Glomerular visceral epithelial cell (primary cell): ENCODE data around the gene OR51B5.
"Not testable (repeated sequence)": the region's sequence is repeated elsewhere in the genome, so short reads cannot be mapped to it uniquely, and the experiment has no call there.

Source experiments
- DNase-seq: peaks from one replicate; pipeline ENCODE4 v3.0.0-alpha.2; 2016; ENCODE audit errors: extremely low spot score

Gene OR51B5

GRCh38 chr11:5343474-5344335 lies at the start of gene OR51B5:
Gene OR51B5, minus strand, starts transcription at chr11:5343524. Its CDS starts 0 bp downstream, at chr11:5343524.
- no peak for DNase-seq

DNA sequence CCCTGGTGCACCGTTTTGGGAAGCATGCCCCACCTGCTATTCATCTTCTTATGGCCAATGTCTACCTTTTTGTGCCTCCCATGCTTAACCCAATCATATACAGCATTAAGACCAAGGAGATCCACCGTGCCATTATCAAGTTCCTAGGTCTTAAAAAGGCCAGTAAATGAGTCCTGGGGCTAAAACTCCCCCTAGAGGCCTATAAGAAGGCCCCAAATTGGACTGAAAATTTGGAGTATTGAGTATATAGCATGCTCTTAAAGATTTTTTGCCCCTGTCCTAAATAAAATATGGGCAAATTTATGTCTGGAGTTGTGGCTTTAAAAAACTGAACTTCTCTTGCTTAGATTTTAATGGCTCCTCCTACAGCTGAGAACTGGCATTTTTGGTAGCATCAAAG lies 46.9 kb upstream of the OR51B5 start:
- no peak for DNase-seq

- no peak for DNase-seq
Measured at GRCh38 chr11:5384335-5384734, 41.0 kb upstream of the OR51B5 start.

DNA sequence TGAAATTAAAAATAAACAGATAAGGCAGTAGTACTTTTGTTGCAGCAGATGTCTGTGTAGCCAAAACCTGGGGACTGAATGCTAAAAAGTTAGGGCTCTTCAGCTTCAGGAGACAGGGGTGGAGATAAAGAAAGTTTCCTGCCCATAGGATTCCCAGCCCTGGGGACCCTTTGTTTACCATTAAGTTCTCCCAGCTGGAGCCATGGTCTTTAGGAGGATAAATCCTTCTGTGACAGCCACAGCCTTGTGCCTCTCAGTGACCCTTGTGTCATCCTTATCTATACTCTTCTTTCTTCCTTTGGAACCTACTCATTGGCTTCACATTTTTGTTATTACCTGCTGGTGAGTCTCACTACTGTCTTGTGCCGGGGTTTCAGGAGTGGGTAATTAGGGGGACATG lies 40.3 kb upstream of the OR51B5 start, which contains the start of gene OR51M1:
TSS of gene OR51M1 (plus strand) at position 237 of the 400 bp plus-strand sequence. CDS start 5,587 bp downstream, outside the sequence.
- no peak for DNase-seq

GRCh38 chr11:5380740-5381342 lies 37.5 kb upstream of the OR51B5 start:
- peak; percentile 61 for DNase-seq

GRCh38 chr11:5369789-5370188 lies 26.5 kb upstream of the OR51B5 start:
- peak; percentile 46 for DNase-seq

- no peak for DNase-seq
Measured at GRCh38 chr11:5368502-5369043, 25.2 kb upstream of the OR51B5 start.

- DNase-seq, result no peak
Measured at GRCh38 chr11:5367448-5368074, 24.2 kb upstream of the OR51B5 start.

DNA sequence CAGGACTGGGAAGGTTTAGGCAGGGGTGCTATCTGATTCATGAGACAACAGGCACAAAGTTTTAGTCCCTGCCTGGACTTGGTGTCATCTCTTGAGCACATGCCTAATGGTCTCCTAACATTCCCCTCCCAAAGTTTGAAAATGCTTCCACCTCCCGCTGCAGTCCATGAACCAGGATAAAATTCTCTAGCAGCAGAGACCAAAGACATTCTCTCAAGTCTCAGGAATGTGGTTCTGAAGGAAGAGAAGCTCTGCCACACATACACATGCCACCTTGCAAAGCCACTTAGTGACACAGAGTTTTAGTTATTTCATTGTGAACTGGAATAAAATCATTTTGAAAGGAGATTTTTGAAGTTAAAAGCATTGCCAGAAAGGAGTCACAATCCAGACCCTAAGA lies 23.5 kb upstream of the OR51B5 start:
- peak; percentile 54 for DNase-seq

DNA sequence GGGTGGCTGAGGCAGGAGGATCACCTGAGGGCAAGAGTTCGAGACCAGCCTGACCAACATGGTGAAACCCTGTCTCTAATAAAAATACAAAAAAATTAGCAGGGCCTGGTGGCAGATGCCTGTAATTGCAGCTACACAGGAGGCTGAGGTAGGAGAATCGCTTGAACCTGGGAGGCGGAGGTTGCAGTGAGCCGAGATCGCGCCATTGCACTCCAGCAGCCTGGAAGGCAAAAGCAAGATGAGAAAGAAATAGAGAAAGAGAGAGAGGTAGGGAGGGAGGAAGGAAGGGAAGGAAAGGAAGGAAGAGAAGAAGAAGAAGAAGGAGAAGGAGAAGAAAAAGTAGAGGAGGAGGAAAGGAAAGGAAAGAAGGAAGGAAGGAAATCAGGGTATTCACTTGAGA lies 23.0 kb upstream of the OR51B5 start:
- not testable (repeated sequence) for DNase-seq

DNA sequence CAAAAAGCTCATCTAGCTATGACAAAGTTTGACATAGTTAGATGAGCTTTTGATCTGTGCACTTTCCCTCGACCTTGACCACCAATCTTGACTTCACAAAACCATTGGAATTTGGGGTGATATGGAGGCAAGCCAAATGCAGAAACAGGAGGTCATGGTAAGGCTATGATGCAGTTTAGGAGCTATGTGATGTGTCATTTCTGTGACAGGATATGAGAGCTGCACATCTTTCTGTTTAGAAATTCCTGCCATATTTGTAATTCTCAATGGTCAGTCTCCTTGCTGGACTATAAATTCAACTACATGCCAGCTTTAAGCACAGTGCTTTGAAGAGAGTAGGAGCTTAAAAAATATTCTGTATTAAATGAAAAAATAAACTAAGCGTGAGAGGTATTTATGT lies 20.9 kb upstream of the OR51B5 start:
- peak; percentile 81 for DNase-seq

GRCh38 chr11:5363679-5364078 lies 20.4 kb upstream of the OR51B5 start:
- no peak for DNase-seq

DNA sequence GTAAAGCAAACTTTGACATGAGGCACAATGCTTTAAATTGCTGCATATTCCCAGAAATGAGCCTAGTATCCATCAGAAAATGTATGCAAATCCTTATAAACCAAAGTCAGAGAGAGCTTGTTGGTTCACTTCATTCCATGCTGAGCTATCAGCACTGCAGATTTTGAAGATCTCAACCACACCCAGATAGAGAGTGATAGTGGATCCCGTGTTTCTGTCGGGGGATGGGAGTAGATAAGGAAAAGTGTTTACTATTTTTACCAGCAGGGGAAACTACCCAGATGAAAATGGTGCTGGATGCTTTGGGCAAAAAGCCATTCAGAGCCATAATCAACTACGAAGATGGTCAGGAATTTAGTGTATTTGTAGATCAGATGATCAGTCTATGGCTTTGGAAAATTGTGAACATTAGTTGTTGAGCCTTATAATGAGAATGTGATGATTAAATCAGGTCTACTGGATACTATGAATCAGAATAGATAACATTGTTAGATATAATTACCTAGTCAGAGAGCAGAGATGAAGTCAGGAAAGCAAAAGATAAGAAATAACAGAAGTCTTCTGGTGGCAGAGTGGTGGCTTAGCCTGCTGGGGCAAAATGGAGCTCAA lies 18.8 kb upstream of the OR51B5 start:
- no peak for DNase-seq

GRCh38 chr11:5356031-5356430 lies 12.7 kb upstream of the OR51B5 start:
- not testable (repeated sequence) for DNase-seq

- no peak for DNase-seq
Measured at GRCh38 chr11:5351208-5351607, 7.9 kb upstream of the OR51B5 start, which contains the start of gene OR51B6. Gene OR51B6, plus strand, starts transcription at chr11:5351508. Its CDS starts 0 bp downstream, at chr11:5351508.

- no peak for DNase-seq
Measured at GRCh38 chr11:5349550-5349949, 6.2 kb upstream of the OR51B5 start.

DNA sequence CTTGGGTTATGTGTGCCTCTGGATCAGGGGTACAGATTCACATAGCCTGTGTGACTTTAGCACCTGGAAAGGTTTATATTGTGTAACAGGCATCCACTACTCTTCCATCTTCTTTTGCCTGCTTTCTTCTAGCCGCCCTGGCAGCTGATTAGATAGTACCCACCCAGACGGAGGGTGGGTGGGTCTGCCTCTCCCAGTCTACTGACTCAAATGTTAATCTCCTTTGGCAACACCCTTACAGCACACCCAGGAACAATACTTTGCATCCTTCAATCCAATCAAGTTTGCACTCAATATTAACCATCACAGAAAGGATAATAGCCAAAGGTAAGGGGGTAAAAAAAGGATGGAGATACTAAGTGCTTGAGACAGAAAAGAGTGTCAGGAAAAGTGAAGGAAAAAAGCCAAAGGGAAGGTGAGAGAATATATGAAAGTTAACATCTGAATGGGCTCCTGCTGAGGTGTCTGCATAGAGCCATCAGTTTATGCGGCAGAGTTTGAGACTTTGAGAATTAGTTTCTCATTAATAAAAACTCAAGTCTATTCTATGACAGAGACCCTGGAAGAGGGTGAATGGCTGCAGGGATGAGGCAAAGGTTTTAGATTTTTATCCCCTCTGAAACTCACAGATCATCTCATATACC lies 5.3 kb upstream of the OR51B5 start:
- no peak for DNase-seq

GRCh38 chr11:5345831-5346230 lies 2.5 kb upstream of the OR51B5 start:
- DNase-seq, result no peak

- no peak for DNase-seq
Measured at GRCh38 chr11:5339771-5340322, 3.5 kb downstream of the OR51B5 start.

DNA sequence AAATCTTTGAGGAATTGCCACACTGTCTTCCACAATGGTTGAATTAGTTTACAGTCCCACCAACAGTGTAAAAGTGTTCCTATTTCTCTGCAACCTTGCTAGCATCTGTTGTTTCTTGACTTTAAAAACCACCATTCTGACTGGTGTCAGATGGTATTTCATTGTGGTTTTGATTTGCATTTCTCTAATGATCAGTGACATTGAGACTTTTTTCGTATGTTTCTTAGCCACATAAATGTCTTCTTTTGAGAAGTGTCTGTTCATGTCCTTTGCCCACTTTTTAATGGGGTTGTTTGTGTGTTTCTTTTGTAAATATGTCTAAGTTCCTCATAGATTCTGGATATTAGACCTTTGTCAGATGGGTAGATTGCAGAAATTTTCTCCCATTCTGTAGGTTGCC lies 6.1 kb downstream of the OR51B5 start:
- DNase-seq, result not testable (repeated sequence)

- no peak for DNase-seq
Measured at GRCh38 chr11:5336331-5336730, 7.0 kb downstream of the OR51B5 start.
